Kidney (tissue), 14 donors: ENCODE results near the gene PATJ. TPM values are rescaled to one million over a fixed set of nuclear protein-coding genes. Genes with fewer than 3 reads are reported as not detected.
A peak's percentile ranks its signal among the peaks of the same experiment; 100 is the strongest.

Experiments
- DNase-seq, 5 donors: peaks; one replicate each; pipeline ENCODE4 v3.0.0-alpha.2; 2013 to 2020
- FAIRE-seq: peaks from 2 replicates; lab custom pipeline; 2012; peaks lifted over from hg19 to GRCh38; lab: Jason Lieb, UNC
- H3K27ac ChIP-seq, 2 donors: one replicate each; pipeline ENCODE4 v1.7.0; 2013; ENCODE audit warnings: low read depth in 2 of 2, low read length in 2 of 2, inconsistent platforms in 1 of 2
- H3K27me3 ChIP-seq: one replicate; pipeline ENCODE4 v1.7.1; 2013; ENCODE audit warnings: low read length, inconsistent platforms; ENCODE audit not compliant: control insufficient read depth, insufficient read depth
- H3K36me3 ChIP-seq, 3 donors: one replicate each; pipeline versions ENCODE4 v1.7.0 to v1.7.1; 2013; ENCODE audit warnings: low read length in 3 of 3, control low read depth in 1 of 3, inconsistent platforms in 1 of 3; ENCODE audit not compliant: insufficient read depth in 3 of 3, control insufficient read depth in 2 of 3
- H3K4me1 ChIP-seq, 3 donors: one replicate each; pipeline versions ENCODE4 v1.7.0 to v1.7.1; 2013; ENCODE audit warnings: low read length in 3 of 3, inconsistent platforms in 1 of 3, low read depth in 1 of 3; ENCODE audit not compliant: control insufficient read depth in 2 of 3, insufficient read depth in 2 of 3
- H3K4me3 ChIP-seq, 3 donors: one replicate each; pipeline versions ENCODE4 v1.7.0 to v1.8.1; 2013; ENCODE audit warnings: low read length in 3 of 3, control low read depth in 1 of 3, inconsistent platforms in 1 of 3
- H3K9ac ChIP-seq, 3 donors: one replicate each; pipeline versions ENCODE4 v1.7.0 to v1.7.1; 2013; ENCODE audit warnings: low read length in 3 of 3, control low read depth in 1 of 3, inconsistent platforms in 1 of 3
- H3K9me3 ChIP-seq, 3 donors: one replicate each; pipeline versions ENCODE4 v1.7.0 to v1.7.1; 2013; ENCODE audit warnings: low read length in 3 of 3, control low read depth in 1 of 3, inconsistent platforms in 1 of 3; ENCODE audit not compliant: control insufficient read depth in 2 of 3, insufficient read depth in 1 of 3
- CTCF ChIP-seq: IDR thresholded peaks from 3 replicates; pipeline ENCODE4 v1.5.1; 2012; ENCODE audit warnings: mild to moderate bottlenecking, moderate library complexity, borderline replicate concordance; ENCODE audit not compliant: insufficient read depth; ENCODE audit errors: extremely low read depth
- intact Hi-C: fragments of 100-400 bp; cut with DNase I; formaldehyde crosslinking; loops from one replicate; pipeline ENCODE4 v1.11.1; 2022
- polyA plus RNA-seq: library from polyadenylated mRNA; stranded (reverse); fragments of 350-450 nt; fragmentation: Illumina TruSeq; extraction: RNeasy Lipid Tissue Mini Kit (QIAGEN cat#74804); gene quantifications from one replicate; pipeline ENCODE4 v1.2.3, GENCODE V29; 2014; ENCODE audit warnings: low read depth, low replicate concordance; ENCODE audit not compliant: insufficient read depth
- total RNA-seq: library from RNA; stranded (reverse); fragmentation: NEBNext Ultra II Directional; extraction: Animal tissue kit (Norgen Biotek cat#: 25700); gene quantifications from one replicate; pipeline ENCODE4 v1.2.1, GENCODE V29; 2021
- donor health status: control.
- donor health status: control.
- donor health status: control.
- donor health status: control.
- donor health status: control.
- donor health status: DM: yes; HTN: yes; CAD: no.
- donor health status: Normal renal cell carcinoma (clear cell type).

The PATJ gene
- total and polyA plus RNA-seq, 2 donors from 2014 or later: 44.0 to 98.0 TPM

DNA sequence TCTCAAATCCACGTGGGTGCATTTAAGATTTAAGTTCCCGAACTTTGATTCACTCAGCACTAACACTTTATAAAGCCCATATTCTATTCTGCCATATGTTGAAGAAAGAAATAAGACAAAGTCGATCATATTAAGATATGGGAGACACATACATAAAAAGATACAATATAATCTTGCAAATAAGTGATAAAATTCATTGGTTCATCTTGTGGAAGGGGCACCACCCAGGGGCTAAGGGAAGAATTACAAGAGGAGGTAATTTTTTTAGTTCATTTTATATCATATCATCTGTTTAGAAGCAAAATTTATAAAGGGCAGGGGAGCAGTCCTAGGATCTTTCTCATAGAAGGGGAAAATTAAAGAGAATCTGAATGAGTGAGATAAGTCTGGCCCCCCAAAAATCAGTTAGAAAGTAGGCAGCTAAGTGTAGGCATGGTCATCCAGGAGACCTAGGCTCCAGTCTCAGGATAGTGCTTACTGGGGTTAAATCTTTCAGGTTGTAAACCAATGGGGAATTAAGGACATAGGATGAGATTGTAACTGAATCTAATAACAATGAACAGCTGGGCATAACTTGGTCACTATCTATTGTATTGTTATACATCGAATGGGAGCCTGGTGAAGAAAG, 328.2 kb downstream of the PATJ start:
- Histone ChIP-seq H3K36me3 (peaks cover 0 to 6% (median 4%) of the 10 kb centered on the region in 3 donors), H3K9ac (no peak overlapping the region), H3K4me1 (no peaks in the 10 kb centered on the region), H3K27me3 (no peaks in the 10 kb centered on the region), H3K27ac (no peak overlapping the region), H3K4me3 (no peak overlapping the region), H3K9me3 (peaks cover 0 to 5% (median 0%) of the 10 kb centered on the region in 3 donors)
- peak; percentile 15 for TF ChIP-seq CTCF
- DNase-seq (peak in 1 of 5 donors; percentile 23), FAIRE-seq (no peak)
- intact Hi-C loops: no loop called here

- no peak for FAIRE-seq
- intact Hi-C loops: no loop called here
- no peak overlapping the region for H3K27ac ChIP-seq
Observed at GRCh38 chr1:62071695-62072094, 329.4 kb downstream of the PATJ start.

DNA sequence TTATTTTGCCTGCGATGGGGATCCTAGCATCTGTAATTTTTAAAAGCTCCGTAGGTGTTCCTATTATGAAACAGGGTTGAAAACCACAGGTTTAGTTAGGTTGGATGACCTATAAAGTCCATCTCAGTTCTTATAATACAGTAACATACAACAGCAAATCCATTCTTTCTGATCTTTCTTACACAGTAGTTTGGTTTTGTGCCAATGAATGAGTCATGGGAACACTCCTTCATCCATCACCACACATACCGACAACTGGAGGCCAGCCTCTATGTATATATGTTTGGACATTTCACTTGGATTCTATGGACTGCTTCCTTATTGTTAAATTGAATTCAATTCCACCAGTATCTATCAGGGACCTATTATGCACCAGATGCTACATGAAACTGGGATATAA, 334.0 kb downstream of the PATJ start:
- Histone ChIP-seq H3K27me3 (no peaks in the 10 kb centered on the region), H3K27ac (no peak overlapping the region), H3K4me3 (no peak overlapping the region), H3K36me3 (peaks cover 0 to 18% (median 0%) of the 10 kb centered on the region in 3 donors), H3K9ac (no peak overlapping the region), H3K4me1 (no peaks in the 10 kb centered on the region), H3K9me3 (no peaks in the 10 kb centered on the region)
- TF ChIP-seq CTCF: no peak
- DNase-seq (peak in 1 of 5 donors; percentile 66), FAIRE-seq (no peak)
- intact Hi-C loops: no loop called here

More at GRCh38 chr1:62071695-62072094, 329.4 kb downstream of the PATJ start:
- no peak overlapping the region for H3K4me3 ChIP-seq
- H3K9ac ChIP-seq: no peak overlapping the region
- TF ChIP-seq CTCF: no peak
- peaks cover 0 to 4% (median 3%) of the 10 kb centered on the region in 3 donors for H3K36me3 ChIP-seq
- peaks cover 0 to under 1% (median 0%) of the 10 kb centered on the region in 3 donors for H3K9me3 ChIP-seq
- DNase-seq: no peak
- no peaks in the 10 kb centered on the region for H3K4me1 ChIP-seq
- no peaks in the 10 kb centered on the region for H3K27me3 ChIP-seq
